ENCODE measurements around the gene NCF1. TPM values are rescaled to one million over a fixed set of nuclear protein-coding genes. Genes with fewer than 3 reads are reported as not detected.
"Not testable (repeated sequence)": the region's sequence is repeated elsewhere in the genome, so short reads cannot be mapped to it uniquely, and the experiment has no call there.

NCF1 gene
- total RNA-seq: 1 to 10 TPM; 3.0 to 3.1 TPM

DNA sequence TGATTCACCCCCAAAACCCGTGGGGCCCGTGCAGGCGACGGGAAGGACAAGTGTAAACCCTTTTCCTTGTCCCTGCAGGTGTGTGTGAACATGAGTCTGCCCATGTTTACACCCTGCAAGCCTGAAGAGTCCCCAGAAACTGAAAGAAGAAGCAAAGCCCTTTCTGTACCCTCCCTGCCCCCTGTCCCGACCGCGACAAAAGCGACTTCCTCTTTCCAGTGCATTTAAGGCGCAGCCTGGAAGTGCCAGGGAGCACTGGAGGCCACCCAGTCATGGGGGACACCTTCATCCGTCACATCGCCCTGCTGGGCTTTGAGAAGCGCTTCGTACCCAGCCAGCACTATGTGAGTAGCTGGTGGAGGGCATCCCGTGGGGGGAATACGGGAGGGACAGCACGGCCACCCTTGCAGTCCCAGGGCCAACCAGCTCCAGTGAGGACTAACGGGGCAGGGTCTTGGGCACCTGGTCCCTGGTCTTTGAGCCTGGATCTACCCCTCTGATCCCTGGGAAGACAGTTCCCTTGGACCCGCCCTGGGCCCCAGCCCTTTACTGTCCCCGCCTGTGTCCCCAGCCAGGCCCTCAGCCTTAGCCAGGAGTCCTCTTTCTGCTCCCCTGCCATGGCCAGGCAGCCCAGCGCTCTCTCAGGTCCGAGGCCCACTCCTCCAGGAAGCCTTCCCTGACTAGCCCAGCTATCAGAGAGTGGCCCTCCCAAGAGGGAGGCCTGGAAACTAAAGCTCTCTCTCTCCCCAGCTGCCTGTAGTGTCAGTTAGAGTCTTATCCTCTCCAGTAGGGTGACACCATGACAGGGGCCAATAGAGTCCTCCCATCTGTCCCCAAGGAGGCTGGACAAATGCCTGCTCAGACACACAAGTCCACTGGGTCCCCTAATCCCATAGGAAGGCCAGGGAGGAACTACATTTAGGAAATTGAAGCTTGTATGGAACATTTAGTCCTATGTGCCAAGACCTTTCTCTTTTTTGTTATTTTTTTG, at the start of gene NCF1:
TSS of gene NCF1 (plus strand) at position 252 of the 991 bp plus-strand sequence. CDS start at position 273, 21 bp downstream.
- H3K27me3 Mint-ChIP-seq (ENCODE audit: low read depth); POLR2A ChIA-PET; H3K9me3 Mint-ChIP-seq (ENCODE audit: insufficient read depth); CTCF ChIA-PET; H3K4me1 Mint-ChIP-seq (ENCODE audit: low read depth); H3K36me3 Mint-ChIP-seq (ENCODE audit: low read depth); DNase-seq; H3K4me3 Mint-ChIP-seq; H3K27ac Mint-ChIP-seq: not testable (repeated sequence)
- ATAC-seq: peak; percentile 61

DNA sequence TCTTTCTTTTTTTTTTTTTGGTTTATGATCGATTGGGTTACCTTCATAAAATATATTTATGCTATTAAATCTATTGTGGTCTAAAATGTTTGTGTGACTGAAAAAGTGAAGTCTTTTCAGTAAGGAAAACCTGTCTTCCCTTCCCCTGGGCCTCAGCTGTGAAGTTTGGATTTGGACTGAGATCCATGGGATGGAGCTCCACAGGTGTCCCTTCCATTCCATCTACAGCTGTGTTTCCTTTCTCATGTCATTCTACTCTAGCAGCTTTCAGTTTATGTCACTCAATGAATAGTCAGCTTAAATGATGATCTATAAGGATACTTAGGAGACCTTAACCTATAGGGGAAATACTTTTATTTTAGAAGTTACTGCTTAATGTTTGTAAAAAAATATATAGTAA, 48.0 kb upstream of the NCF1 start:
- CTCF ChIA-PET: no interaction called here
- Mint-ChIP-seq H3K27me3 (ENCODE audit: low read depth) (no peaks in the 10 kb centered on the region), H3K36me3 (ENCODE audit: low read depth) (peaks cover 14% of the 10 kb centered on the region), H3K4me1 (ENCODE audit: low read depth) (no peaks in the 10 kb centered on the region), H3K27ac (no peak overlapping the region), H3K4me3 (no peak overlapping the region), H3K9me3 (ENCODE audit: insufficient read depth) (no peaks in the 10 kb centered on the region)
- DNase-seq: no peak
- no peak for ATAC-seq
- POLR2A ChIA-PET: no interaction called here

DNA sequence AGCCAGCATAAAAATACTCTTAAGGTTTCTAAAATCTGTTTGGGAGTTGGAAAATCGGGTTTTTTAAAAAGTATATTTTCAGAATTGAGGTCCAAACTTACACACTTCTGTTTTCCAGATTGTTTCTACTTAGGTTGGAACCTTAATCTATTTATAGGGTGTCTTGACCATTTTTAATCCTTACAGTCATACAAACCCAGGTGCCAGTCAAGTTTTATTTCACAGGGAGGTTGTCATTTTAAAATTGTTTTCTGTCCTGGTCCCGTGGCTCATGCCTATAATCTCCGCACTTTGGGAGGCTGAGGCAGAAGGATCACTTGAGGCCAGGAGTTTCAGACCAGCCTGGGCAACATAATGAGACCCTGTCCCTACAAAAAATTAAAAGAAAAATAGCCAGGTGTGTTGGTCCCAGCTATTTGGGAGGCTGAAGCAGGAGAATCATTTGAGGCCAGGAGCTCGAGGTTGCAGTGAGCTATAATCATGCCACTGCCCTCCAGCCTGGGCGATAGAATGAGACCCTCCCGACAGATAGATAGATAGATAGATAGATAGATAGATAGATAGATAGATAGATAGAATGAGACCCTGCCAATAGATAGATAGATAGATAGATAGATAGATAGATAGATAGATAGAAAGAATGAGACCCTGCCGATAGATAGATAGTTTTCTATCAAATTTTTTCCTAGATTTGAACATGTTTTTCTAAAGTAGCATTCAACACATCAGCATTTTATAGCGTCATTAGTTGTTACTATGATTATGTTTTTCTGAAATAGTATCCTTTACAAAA, 47.3 kb upstream of the NCF1 start:
- DNase-seq (no peak), ATAC-seq (no peak)
- no peak overlapping the region for H3K4me3 Mint-ChIP-seq
- H3K4me1 Mint-ChIP-seq (ENCODE audit: low read depth): no peaks in the 10 kb centered on the region
- H3K36me3 Mint-ChIP-seq (ENCODE audit: low read depth): peaks cover 15% of the 10 kb centered on the region
- ChIA-PET POLR2A (interaction anchor here (0.5 kb wide), 1 partner anchor 84 kb away, joined by 3 read pairs; no protein-coding TSS in a partner anchor), CTCF (no interaction called here)
- no peak overlapping the region for H3K27ac Mint-ChIP-seq
- no peaks in the 10 kb centered on the region for H3K9me3 Mint-ChIP-seq (ENCODE audit: insufficient read depth)
- no peaks in the 10 kb centered on the region for H3K27me3 Mint-ChIP-seq (ENCODE audit: low read depth)

DNA sequence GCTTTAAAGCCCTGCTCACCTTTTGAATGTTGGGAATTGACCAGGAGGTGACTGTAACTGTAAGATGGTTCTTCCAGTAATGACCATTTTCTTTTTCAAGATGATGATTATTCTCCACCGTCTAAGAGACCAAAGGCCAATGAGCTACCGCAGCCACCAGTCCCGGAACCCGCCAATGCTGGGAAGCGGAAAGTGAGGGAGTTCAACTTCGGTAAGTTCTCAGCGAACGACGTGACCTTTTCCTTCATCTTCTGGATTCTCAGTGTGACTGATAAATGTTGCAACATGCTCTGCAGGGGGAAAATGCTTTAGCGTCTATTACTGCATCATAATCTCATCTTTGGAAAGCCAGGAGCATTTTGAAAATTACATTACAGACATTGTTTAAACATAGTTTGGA, 45.1 kb upstream of the NCF1 start:
- H3K27ac Mint-ChIP-seq; H3K4me1 Mint-ChIP-seq (ENCODE audit: low read depth); ATAC-seq; POLR2A ChIA-PET; H3K36me3 Mint-ChIP-seq (ENCODE audit: low read depth); H3K9me3 Mint-ChIP-seq (ENCODE audit: insufficient read depth); CTCF ChIA-PET; H3K27me3 Mint-ChIP-seq (ENCODE audit: low read depth); H3K4me3 Mint-ChIP-seq; DNase-seq: not testable (repeated sequence)

DNA sequence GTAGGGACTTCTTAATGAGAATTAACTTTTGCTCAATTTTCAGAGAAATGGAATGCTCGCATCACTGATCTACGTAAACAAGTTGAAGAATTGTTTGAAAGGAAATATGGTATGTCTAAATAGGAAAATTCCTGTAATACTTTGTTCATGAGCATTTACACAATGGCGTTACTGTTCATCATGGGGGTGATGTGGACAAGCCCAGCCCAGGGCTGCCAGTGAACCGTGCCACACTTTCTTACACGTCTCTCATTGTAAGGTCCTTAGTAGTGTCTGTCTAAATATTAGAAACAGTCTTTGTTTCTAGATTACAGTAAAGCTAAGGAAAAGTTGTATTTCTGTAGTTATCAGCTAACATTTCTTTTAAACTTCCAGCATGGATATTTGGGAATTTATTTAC, 43.6 kb upstream of the NCF1 start:
- H3K27ac Mint-ChIP-seq; H3K4me3 Mint-ChIP-seq; DNase-seq; H3K9me3 Mint-ChIP-seq (ENCODE audit: insufficient read depth); ATAC-seq; H3K36me3 Mint-ChIP-seq (ENCODE audit: low read depth); H3K4me1 Mint-ChIP-seq (ENCODE audit: low read depth); CTCF ChIA-PET; POLR2A ChIA-PET; H3K27me3 Mint-ChIP-seq (ENCODE audit: low read depth): not testable (repeated sequence)

DNA sequence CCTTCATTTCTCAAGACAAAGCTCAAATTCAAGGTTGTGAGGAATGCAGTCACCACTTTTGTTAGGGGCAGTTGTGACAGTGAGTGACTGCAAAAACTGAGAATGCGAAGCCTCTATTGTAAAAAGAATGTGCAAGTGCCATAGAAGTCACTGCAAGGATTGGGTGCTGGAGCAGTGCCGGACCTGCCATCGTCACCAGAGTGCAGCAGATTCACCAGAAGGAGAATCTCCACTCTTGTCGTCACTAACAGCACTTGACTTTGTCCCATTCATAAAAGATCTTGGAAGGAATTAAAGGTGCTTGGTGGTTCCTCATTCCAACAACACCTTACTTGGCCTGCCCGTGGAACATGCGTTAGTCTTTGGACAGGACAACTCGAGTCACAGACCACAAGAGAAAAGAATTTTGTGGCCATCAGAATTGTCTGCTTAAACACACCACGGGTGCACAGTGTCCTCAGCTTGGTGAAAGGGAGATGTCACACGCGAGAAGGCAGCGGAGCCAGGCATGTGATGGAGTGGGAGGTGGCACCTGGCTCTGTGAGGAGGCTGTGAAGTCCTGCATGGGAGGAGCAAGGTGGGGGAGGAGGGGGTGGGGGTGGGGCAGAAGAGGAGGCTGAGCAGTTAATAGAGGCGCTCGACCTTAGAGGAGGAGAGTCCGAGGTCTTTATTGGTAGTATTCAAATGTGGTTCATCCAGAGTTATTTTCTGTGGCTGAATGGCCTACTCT, 33.7 kb upstream of the NCF1 start:
- POLR2A ChIA-PET; H3K36me3 Mint-ChIP-seq (ENCODE audit: low read depth); ATAC-seq; CTCF ChIA-PET; DNase-seq; H3K4me1 Mint-ChIP-seq (ENCODE audit: low read depth); H3K27me3 Mint-ChIP-seq (ENCODE audit: low read depth); H3K9me3 Mint-ChIP-seq (ENCODE audit: insufficient read depth); H3K4me3 Mint-ChIP-seq; H3K27ac Mint-ChIP-seq: not testable (repeated sequence)

DNA sequence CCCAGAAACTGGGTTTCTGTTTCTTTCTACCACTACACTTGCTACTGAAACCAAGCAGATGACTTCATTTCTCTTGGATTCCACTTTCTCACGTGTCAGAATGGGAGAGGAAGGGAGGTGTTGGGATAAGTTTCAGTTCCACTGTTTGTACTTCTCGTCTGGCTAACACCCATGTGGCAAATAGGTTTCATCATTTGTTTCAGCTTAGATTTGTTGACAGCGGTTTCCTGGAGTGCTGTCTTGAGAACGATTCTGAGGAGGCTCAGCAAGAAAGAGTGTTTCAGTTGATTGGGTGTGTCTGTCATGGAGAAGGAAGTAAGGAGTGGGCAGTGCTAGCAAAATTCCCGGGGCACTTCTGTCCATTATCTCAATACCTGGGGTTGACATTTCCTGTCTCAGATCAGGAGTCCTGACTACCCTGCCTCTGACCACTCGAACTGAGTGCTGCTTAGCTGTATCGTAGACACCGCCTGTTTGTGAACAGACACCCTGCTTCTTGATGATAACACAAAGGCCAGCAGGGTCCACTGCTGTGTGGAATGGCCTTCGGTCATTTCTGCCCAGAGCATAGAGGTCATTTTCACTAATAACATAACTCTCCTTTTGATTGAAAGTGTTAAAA, 29.8 kb upstream of the NCF1 start:
- H3K4me1 Mint-ChIP-seq (ENCODE audit: low read depth); H3K4me3 Mint-ChIP-seq; H3K27ac Mint-ChIP-seq; ATAC-seq; H3K36me3 Mint-ChIP-seq (ENCODE audit: low read depth); DNase-seq; POLR2A ChIA-PET; H3K27me3 Mint-ChIP-seq (ENCODE audit: low read depth); CTCF ChIA-PET; H3K9me3 Mint-ChIP-seq (ENCODE audit: insufficient read depth): not testable (repeated sequence)

DNA sequence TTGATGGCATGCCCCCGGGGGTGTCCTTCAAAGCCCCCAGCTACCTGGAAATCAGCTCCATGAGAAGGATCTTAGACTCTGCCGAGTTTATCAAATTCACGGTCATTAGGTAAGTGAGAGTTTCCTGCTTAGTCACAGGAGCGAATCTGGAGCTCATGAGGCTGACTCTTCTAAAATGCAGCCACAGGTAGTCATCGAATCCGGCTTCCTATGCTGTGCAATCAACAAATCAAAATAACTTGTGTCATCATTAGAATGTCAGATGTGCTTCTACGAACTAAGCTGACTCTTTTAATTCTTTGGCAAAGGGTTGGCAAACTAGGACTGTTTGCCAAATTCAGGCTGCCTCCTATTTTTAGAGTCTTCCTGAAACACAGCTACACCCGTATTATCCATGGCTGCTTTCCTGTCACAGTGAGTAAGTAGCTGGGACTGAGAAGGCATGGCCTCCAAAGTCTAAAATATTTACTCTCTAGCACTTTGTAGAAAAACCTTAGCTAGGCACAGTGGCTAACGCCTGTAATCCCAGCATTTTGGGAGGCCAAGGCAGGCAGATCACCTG, 19.8 kb upstream of the NCF1 start:
- H3K4me1 Mint-ChIP-seq (ENCODE audit: low read depth); H3K36me3 Mint-ChIP-seq (ENCODE audit: low read depth); H3K27me3 Mint-ChIP-seq (ENCODE audit: low read depth); DNase-seq; H3K9me3 Mint-ChIP-seq (ENCODE audit: insufficient read depth); H3K27ac Mint-ChIP-seq; CTCF ChIA-PET; H3K4me3 Mint-ChIP-seq; POLR2A ChIA-PET; ATAC-seq: not testable (repeated sequence)

DNA sequence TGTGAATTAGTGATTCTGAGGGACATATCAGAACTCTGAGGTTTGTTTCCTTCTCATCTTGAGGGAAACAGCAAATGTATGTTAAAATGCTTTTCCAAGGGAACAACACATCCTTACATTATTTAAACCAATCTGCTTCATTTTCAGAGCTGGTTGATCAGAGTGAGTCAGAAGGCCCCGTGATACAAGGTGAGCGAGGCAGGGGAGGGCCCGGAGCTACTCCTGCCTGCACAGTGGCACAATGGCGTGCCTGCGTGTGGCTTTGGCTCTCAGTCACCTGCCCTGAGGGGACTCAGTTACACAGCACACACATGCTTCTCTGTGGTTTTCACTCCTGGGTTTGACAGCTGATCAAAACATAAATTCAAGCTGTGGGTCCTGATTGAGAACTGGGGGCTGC, 17.1 kb upstream of the NCF1 start:
- H3K4me1 Mint-ChIP-seq (ENCODE audit: low read depth); POLR2A ChIA-PET; H3K27me3 Mint-ChIP-seq (ENCODE audit: low read depth); CTCF ChIA-PET; H3K36me3 Mint-ChIP-seq (ENCODE audit: low read depth); H3K9me3 Mint-ChIP-seq (ENCODE audit: insufficient read depth); H3K27ac Mint-ChIP-seq; DNase-seq; H3K4me3 Mint-ChIP-seq; ATAC-seq: not testable (repeated sequence)

DNA sequence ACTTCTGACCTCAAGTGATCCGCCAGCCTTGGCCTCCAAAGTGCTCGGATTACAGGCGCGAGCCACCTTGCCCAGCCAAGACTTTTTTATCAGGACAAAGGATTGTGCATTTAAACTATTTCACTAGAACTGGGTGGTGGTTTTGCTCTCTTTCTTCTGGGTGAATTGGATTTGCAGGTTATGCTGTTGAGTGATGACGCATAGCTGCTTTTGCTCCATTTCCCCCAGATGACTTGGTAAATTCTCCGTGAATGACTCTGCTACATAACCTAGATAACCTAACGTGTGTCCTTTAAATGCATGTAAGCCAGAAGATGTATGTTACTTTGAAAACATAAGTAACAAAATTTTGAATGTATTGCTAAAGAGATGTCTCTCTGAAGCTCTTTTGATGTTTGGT, 15.5 kb upstream of the NCF1 start:
- H3K27me3 Mint-ChIP-seq (ENCODE audit: low read depth); H3K36me3 Mint-ChIP-seq (ENCODE audit: low read depth); CTCF ChIA-PET; POLR2A ChIA-PET; H3K27ac Mint-ChIP-seq; DNase-seq; H3K9me3 Mint-ChIP-seq (ENCODE audit: insufficient read depth); H3K4me1 Mint-ChIP-seq (ENCODE audit: low read depth); H3K4me3 Mint-ChIP-seq; ATAC-seq: not testable (repeated sequence)

DNA sequence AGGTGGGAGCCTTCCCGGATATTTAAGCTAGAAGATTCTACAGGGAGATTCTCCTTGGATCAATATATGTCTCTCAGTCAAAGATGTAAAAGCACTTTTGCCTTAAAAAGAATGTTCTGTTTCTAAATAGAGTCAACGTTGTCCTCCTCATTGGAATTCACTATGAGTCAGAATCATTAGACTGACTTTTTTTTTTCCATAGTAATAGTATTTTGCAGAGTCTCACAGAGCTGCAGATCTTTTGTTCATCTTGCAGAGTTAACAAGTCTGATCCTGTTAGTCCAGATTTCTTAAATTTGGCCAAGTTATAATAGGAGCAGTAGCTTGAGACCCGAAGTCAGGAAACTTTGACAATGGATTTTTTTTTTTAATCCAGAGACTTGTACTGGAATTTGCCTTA, 14.8 kb upstream of the NCF1 start:
- H3K36me3 Mint-ChIP-seq (ENCODE audit: low read depth); H3K27me3 Mint-ChIP-seq (ENCODE audit: low read depth); CTCF ChIA-PET; H3K4me1 Mint-ChIP-seq (ENCODE audit: low read depth); H3K4me3 Mint-ChIP-seq; ATAC-seq; DNase-seq; POLR2A ChIA-PET; H3K27ac Mint-ChIP-seq; H3K9me3 Mint-ChIP-seq (ENCODE audit: insufficient read depth): not testable (repeated sequence)
